BJ (cell line): ENCODE data around the gene C1QTNF3. TPM values are rescaled to one million over a fixed set of nuclear protein-coding genes. Genes with fewer than 3 reads are reported as not detected.

Experiments used
- CTCF ChIA-PET: fragments of 350-600 bp; formaldehyde crosslinking; extraction: SDS; loops from one replicate; lab custom pipeline; 2021; ENCODE audit warnings: antibody characterized with exemption, inconsistent platforms; lab: Yijun Ruan, JAX
- POLR2A ChIA-PET: fragments of 300-600 bp; sonication (Branson Sonifier 250); formaldehyde crosslinking; extraction: SDS; loops from one replicate; lab custom pipeline; 2021; ENCODE audit warnings: antibody characterized with exemption; lab: Charles Lee
- DNase-seq: peaks from one replicate; pipeline ENCODE4 v3.0.0-alpha.2; 2011; ENCODE audit warnings: low read depth
- H3K27me3 ChIP-seq: 2 replicates; pipeline ENCODE4 v1.6.0; 2011; ENCODE audit warnings: low read length; ENCODE audit not compliant: control insufficient read depth, insufficient read depth
- H3K36me3 ChIP-seq: 2 replicates; pipeline ENCODE4 v1.5.1; 2011; ENCODE audit warnings: low read length; ENCODE audit not compliant: control insufficient read depth, insufficient read depth
- H3K4me3 ChIP-seq: 2 replicates; pipeline ENCODE4 v1.5.1; 2011; ENCODE audit warnings: low read depth, mild to moderate bottlenecking, control low read depth, low read length
- polyA plus RNA-seq: library from polyadenylated mRNA; depleted of rRNA; stranded (reverse); fragments of >200 nt; gene quantifications from 2 replicates; pipeline ENCODE4 v1.2.3, GENCODE V29; 2011
- TF ChIP-seq, protein P1 (sequence below): IDR thresholded peaks from 2 replicates; pipeline ENCODE4 v1.5.1; 2011; ENCODE audit warnings: low read depth, mild to moderate bottlenecking, control low read depth, inconsistent platforms, low read length, moderate library complexity; ENCODE audit not compliant: insufficient read depth

The C1QTNF3 gene
- polyA plus RNA-seq, 1 experiment, result 1.8 TPM

- ChIA-PET POLR2A (no interaction called here), CTCF (interaction anchor here (1.4 kb wide), 2 partner anchors 9 to 10 kb away, joined by 3 to 4 read pairs; no protein-coding TSS in a partner anchor)
- no peak overlapping the region for H3K4me3 ChIP-seq
- no peak for DNase-seq
- no peaks in the 10 kb centered on the region for H3K27me3 ChIP-seq
- TF ChIP-seq, protein P1, sequence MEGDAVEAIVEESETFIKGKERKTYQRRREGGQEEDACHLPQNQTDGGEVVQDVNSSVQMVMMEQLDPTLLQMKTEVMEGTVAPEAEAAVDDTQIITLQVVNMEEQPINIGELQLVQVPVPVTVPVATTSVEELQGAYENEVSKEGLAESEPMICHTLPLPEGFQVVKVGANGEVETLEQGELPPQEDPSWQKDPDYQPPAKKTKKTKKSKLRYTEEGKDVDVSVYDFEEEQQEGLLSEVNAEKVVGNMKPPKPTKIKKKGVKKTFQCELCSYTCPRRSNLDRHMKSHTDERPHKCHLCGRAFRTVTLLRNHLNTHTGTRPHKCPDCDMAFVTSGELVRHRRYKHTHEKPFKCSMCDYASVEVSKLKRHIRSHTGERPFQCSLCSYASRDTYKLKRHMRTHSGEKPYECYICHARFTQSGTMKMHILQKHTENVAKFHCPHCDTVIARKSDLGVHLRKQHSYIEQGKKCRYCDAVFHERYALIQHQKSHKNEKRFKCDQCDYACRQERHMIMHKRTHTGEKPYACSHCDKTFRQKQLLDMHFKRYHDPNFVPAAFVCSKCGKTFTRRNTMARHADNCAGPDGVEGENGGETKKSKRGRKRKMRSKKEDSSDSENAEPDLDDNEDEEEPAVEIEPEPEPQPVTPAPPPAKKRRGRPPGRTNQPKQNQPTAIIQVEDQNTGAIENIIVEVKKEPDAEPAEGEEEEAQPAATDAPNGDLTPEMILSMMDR, result no peak
- H3K36me3 ChIP-seq, result no peaks in the 10 kb centered on the region
Observed at GRCh38 chr5:34045023-34045422, 2.0 kb upstream of the C1QTNF3 start.

DNA sequence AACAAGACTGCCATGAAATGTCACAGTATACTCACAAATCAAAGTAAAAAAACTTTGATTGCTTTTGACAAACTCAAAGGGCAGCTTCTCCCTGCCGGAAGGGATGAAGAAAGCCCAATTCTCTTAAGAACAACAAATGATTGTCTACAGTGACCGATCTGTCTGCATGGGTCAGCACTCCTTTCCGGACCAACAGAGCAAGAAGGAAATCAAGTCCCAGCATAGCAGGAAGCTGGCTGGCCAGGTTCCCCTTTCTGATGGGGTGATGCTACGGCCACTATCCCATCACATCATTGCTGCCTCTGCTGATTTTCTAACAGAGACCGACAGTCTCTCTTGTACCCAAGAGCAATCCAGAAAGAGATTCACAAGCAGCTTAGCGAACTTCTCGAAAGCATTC is 692 bp downstream of the C1QTNF3 start:
- ChIA-PET POLR2A (no interaction called here), CTCF (no interaction called here)
- Histone ChIP-seq H3K36me3 (no peaks in the 10 kb centered on the region), H3K27me3 (no peaks in the 10 kb centered on the region), H3K4me3 (no peak overlapping the region)
- DNase-seq, result no peak
- TF ChIP-seq, protein P1, result no peak

GRCh38 chr5:34041247-34041972 is 1.6 kb downstream of the C1QTNF3 start:
- Histone ChIP-seq H3K36me3 (no peaks in the 10 kb centered on the region), H3K4me3 (no peak overlapping the region), H3K27me3 (no peaks in the 10 kb centered on the region)
- DNase-seq, result no peak
- ChIA-PET POLR2A (no interaction called here), CTCF (interaction anchor here (0.7 kb wide), 1 partner anchor 43 kb away, joined by 4 read pairs; no protein-coding TSS in a partner anchor)
- TF ChIP-seq, protein P1, result no peak

- H3K36me3 ChIP-seq, result no peaks in the 10 kb centered on the region
- POLR2A ChIA-PET, result no interaction called here
- TF ChIP-seq, protein P1, result no peak
- H3K27me3 ChIP-seq, result no peaks in the 10 kb centered on the region
- no peak overlapping the region for H3K4me3 ChIP-seq
- CTCF ChIA-PET, result interaction anchor here (0.7 kb wide), 1 partner anchor 42 kb away, joined by 4 read pairs; no protein-coding TSS in a partner anchor
- no peak for DNase-seq
Observed at GRCh38 chr5:34040472-34040871, 2.5 kb downstream of the C1QTNF3 start.

DNA sequence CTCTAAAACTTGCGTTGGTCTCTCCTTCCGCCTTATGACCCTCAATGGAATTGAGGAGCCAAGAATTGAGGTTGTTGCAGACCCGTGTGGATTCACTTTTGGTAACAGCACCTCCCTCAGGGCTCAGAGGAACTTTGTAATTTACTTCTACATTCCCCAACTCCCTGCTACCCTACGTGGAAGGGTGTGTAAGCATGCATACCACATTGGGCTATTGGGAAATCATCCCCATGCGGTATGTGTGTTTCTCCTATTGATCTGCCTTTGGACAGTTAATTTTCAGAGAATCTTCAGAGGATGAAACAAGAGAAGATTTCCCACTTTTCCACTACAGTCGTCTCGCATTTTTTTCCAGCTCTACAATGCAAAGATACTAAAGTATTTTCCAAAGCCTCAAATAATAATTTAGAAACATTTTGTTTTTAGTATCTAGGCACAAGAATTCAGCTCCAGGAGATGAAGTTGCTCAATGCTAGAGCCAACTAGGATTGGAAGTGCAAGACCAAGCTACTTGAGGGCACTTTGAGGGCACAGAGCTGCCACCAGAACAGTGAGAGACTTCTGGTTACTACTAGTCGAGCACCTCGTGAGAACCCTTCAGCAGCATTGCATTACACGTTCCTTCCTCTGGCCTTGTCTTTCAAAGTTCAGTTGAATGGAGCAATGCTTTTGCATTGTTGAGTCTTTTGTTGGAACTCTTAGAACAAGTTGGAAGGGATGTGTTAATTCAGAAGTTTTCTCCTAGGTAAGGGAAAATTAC is 3.4 kb downstream of the C1QTNF3 start:
- ChIA-PET POLR2A (no interaction called here), CTCF (no interaction called here)
- no peak for DNase-seq
- H3K4me3 ChIP-seq, result no peak overlapping the region
- TF ChIP-seq, protein P1, result no peak
- H3K36me3 ChIP-seq, result no peaks in the 10 kb centered on the region
- no peaks in the 10 kb centered on the region for H3K27me3 ChIP-seq
